ENCODE results near the gene NELL1. TPM values are rescaled to one million over a fixed set of nuclear protein-coding genes. Genes with fewer than 3 reads are reported as not detected.

NELL1 gene
- total RNA-seq, 1 experiment from 2014 or later, result not detected

- Histone ChIP-seq H3K27ac (ENCODE audit: low read length) (no peak overlapping the region), H3K36me3 (ENCODE audit: control insufficient read depth, insufficient read depth, low read length) (no peaks in the 10 kb centered on the region), H3K9me3 (ENCODE audit: control insufficient read depth, insufficient read depth, low read depth, low read length) (no peaks in the 10 kb centered on the region), H3K27me3 (ENCODE audit: control insufficient read depth, insufficient read depth, low read length) (no peaks in the 10 kb centered on the region), H3K4me3 (ENCODE audit: low read depth in 2 of 2, low read length in 2 of 2) (no peak overlapping the region), H3K4me1 (ENCODE audit: control insufficient read depth, insufficient read depth, low read length) (no peaks in the 10 kb centered on the region)
- in situ Hi-C loops (cut with HindIII; ENCODE audit: low pct_unique_long_range_greater_than_20kb, low sequenced_read_pairs) (no loop called here), intact Hi-C loops (cut with micrococcal nuclease; ENCODE audit: unreplicated experiment) (no loop called here)
- no peak for DNase-seq (ENCODE audit: low read depth, low spot score)
- ATAC-seq, result no peak
- no TSS peak for BruUV-seq (replicated peaks)
- ChIA-PET CTCF (no interaction called here), POLR2A (no interaction called here)
- TF ChIP-seq, protein P1, sequence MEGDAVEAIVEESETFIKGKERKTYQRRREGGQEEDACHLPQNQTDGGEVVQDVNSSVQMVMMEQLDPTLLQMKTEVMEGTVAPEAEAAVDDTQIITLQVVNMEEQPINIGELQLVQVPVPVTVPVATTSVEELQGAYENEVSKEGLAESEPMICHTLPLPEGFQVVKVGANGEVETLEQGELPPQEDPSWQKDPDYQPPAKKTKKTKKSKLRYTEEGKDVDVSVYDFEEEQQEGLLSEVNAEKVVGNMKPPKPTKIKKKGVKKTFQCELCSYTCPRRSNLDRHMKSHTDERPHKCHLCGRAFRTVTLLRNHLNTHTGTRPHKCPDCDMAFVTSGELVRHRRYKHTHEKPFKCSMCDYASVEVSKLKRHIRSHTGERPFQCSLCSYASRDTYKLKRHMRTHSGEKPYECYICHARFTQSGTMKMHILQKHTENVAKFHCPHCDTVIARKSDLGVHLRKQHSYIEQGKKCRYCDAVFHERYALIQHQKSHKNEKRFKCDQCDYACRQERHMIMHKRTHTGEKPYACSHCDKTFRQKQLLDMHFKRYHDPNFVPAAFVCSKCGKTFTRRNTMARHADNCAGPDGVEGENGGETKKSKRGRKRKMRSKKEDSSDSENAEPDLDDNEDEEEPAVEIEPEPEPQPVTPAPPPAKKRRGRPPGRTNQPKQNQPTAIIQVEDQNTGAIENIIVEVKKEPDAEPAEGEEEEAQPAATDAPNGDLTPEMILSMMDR (IDR thresholded peaks at IDR 0.05), result no peak
- TF ChIP-seq SIN3A (IDR thresholded peaks at IDR 0.05; ENCODE audit: borderline replicate concordance, insufficient read depth, low read depth, low read length) (no peak), POLR2AphosphoS5 (IDR thresholded peaks at IDR 0.05; ENCODE audit: low read depth, low read length) (no peak), TCF7L2 (IDR thresholded peaks at IDR 0.05; ENCODE audit: low read depth, low read length) (no peak)
- TF ChIP-seq, protein P2, sequence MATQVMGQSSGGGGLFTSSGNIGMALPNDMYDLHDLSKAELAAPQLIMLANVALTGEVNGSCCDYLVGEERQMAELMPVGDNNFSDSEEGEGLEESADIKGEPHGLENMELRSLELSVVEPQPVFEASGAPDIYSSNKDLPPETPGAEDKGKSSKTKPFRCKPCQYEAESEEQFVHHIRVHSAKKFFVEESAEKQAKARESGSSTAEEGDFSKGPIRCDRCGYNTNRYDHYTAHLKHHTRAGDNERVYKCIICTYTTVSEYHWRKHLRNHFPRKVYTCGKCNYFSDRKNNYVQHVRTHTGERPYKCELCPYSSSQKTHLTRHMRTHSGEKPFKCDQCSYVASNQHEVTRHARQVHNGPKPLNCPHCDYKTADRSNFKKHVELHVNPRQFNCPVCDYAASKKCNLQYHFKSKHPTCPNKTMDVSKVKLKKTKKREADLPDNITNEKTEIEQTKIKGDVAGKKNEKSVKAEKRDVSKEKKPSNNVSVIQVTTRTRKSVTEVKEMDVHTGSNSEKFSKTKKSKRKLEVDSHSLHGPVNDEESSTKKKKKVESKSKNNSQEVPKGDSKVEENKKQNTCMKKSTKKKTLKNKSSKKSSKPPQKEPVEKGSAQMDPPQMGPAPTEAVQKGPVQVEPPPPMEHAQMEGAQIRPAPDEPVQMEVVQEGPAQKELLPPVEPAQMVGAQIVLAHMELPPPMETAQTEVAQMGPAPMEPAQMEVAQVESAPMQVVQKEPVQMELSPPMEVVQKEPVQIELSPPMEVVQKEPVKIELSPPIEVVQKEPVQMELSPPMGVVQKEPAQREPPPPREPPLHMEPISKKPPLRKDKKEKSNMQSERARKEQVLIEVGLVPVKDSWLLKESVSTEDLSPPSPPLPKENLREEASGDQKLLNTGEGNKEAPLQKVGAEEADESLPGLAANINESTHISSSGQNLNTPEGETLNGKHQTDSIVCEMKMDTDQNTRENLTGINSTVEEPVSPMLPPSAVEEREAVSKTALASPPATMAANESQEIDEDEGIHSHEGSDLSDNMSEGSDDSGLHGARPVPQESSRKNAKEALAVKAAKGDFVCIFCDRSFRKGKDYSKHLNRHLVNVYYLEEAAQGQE (IDR thresholded peaks at IDR 0.05; ENCODE audit: insufficient read depth in 1 of 2, low read depth in 2 of 2, low read length in 1 of 2), result no peak
These were observed 472.6 kb downstream of the NELL1 start for GRCh38 chr11:21142007-21142406.

GRCh38 chr11:21144531-21144930 is 475.1 kb downstream of the NELL1 start:
- TF ChIP-seq, protein P2 (IDR thresholded peaks at IDR 0.05; ENCODE audit: insufficient read depth in 1 of 2, low read depth in 2 of 2, low read length in 1 of 2), result no peak
- no peak for TF ChIP-seq POLR2AphosphoS5 (IDR thresholded peaks at IDR 0.05; ENCODE audit: low read depth, low read length)
- TF ChIP-seq SIN3A (IDR thresholded peaks at IDR 0.05; ENCODE audit: borderline replicate concordance, insufficient read depth, low read depth, low read length), result no peak
- CTCF ChIA-PET, result no interaction called here
- POLR2A ChIA-PET, result no interaction called here
- Histone ChIP-seq H3K27ac (ENCODE audit: low read length) (no peak overlapping the region), H3K4me3 (ENCODE audit: low read depth in 2 of 2, low read length in 2 of 2) (no peak overlapping the region), H3K9me3 (ENCODE audit: control insufficient read depth, insufficient read depth, low read depth, low read length) (no peaks in the 10 kb centered on the region), H3K27me3 (ENCODE audit: control insufficient read depth, insufficient read depth, low read length) (no peaks in the 10 kb centered on the region), H3K4me1 (ENCODE audit: control insufficient read depth, insufficient read depth, low read length) (no peaks in the 10 kb centered on the region), H3K36me3 (ENCODE audit: control insufficient read depth, insufficient read depth, low read length) (no peaks in the 10 kb centered on the region)
- intact Hi-C loops (cut with micrococcal nuclease; ENCODE audit: unreplicated experiment) (no loop called here), in situ Hi-C loops (cut with HindIII; ENCODE audit: low pct_unique_long_range_greater_than_20kb, low sequenced_read_pairs) (no loop called here)
- BruUV-seq (replicated peaks), result no TSS peak
- ATAC-seq (no peak), DNase-seq (ENCODE audit: low read depth, low spot score) (no peak)
